Measurements from ENCODE around the gene G3BP1.
"Not testable (repeated sequence)": the region's sequence is repeated elsewhere in the genome, so short reads cannot be mapped to it uniquely, and the experiment has no call there.

The G3BP1 gene

DNA sequence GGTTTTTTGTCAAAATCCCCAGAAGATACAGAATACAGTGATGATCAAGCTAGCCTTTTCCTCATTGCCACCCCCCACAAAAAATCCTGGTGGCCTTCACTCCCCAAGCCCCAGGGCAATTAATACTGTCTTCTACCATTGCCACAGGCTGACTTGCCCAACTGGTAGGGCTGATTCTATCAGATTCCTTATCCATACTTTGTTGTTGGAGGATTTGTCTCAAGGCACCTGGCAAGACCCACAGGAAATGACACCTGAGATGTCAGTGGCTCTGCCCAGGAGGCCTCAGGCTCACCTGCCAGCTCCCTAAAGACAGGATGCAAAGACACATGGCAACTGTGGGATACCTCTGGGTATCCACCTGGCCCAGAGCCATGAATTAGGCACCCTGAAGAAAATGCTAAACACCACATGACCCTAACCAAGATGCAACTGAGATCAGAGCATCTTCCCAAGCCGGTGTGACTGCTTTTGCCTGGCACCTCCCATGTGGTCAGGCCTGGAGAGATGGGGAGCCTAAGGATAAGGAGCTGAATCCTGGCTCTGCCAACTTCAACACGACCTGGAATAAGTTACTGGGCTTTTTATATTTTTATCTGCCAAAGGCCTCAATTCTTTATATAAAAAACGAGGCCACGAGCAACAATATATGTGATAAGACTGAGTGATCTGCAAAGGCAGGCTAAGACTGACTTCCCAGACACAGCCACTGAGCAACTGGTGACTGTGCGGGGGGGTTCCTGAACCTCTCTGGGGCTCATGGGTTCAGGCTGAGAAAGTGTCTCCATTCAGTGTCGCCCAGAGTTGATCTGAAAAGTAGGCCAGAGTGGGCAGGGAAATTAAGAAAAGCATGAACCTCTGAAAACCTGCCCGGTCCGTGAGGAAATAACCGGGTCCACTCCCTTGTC is 14.3 kb upstream of the G3BP1 start:
- DNase-seq: no peak

DNA sequence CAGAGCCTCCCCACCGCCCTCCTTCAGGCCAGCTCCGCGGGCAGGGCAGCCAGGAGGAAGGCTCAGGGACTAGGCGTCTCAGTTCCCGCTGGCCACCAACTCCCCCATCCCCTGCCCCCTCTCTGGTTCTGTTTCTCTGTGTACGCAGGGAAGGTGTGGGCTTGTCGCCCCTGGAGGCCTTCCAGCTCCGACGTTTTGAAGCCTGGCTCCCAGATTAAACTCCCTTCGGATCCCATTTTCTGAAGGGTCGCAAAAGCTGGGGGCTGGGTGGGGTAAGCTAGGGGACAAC is 13.7 kb upstream of the G3BP1 start:
- DNase-seq: no peak

GRCh38 chr5:151758430-151759241 is 13.1 kb upstream of the G3BP1 start, which contains the start of gene ATOX1:
TSS of gene ATOX1 (minus strand) at chr5:151758631. CDS start at chr5:151758551, 80 bp downstream.
- DNase-seq: peak; percentile 78 to 88 (median 80)

- no peak for DNase-seq
These were observed 7.0 kb upstream of the G3BP1 start for GRCh38 chr5:151764801-151765200.

GRCh38 chr5:151766975-151767374 is 4.8 kb upstream of the G3BP1 start:
- DNase-seq: no peak

GRCh38 chr5:151770383-151771258 is 1.1 kb upstream of the G3BP1 start:
- peak; percentile 43 to 71 (median 58) for DNase-seq

- DNase-seq: peak in 3 of 4 experiments; percentile 28 to 36 (median 34)
These were observed 483 bp downstream of the G3BP1 start for GRCh38 chr5:151772029-151772845.

- DNase-seq: no peak
These were observed 1.2 kb downstream of the G3BP1 start for GRCh38 chr5:151772846-151773561.

GRCh38 chr5:151773951-151774350 is 2.2 kb downstream of the G3BP1 start:
- DNase-seq: no peak

- DNase-seq: no peak
These were observed 3.4 kb downstream of the G3BP1 start for GRCh38 chr5:151775025-151775606.

- DNase-seq: no peak
These were observed 7.9 kb downstream of the G3BP1 start for GRCh38 chr5:151779531-151780125.

GRCh38 chr5:151780348-151780747 is 8.6 kb downstream of the G3BP1 start:
- no peak for DNase-seq

DNA sequence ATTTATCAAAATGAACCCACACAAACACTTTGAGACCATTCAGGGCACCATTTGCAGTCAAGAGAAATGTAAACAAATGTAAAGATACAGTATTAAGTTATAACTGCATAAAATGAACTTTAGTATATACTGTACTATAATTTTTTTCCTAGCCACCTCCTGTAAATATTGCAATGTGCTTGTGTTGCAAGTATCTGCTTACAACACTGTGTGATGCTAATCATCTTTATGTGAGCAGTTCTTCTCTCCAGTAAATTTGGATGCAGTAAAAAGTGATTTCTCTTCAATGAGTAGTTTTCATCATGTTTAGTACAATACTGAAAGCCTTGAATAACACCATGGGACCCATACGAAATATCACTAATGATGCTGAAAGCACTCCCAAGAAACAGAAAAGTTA is 9.4 kb downstream of the G3BP1 start:
- no peak for DNase-seq

GRCh38 chr5:151783664-151784063 is 11.9 kb downstream of the G3BP1 start:
- DNase-seq: not testable (repeated sequence)

DNA sequence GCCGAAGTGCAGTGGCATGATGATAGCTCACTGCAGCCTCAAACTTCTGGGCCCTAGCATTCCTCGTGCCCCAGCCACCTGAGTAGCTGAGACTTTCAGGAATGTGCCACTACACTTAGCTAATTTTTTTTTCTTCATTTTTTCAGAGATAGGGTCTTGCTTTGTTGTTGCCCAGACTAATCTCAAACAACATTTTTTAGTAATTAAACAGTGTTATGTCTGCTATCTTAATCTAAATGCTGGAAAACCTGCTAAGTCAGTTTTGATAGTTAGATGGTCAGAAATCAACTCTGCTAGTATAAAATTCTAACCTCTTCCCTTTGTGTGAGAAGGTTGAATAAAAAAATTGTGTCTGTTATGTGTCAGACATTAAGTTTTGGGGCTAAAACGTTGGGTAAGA is 12.4 kb downstream of the G3BP1 start:
- DNase-seq: no peak

DNA sequence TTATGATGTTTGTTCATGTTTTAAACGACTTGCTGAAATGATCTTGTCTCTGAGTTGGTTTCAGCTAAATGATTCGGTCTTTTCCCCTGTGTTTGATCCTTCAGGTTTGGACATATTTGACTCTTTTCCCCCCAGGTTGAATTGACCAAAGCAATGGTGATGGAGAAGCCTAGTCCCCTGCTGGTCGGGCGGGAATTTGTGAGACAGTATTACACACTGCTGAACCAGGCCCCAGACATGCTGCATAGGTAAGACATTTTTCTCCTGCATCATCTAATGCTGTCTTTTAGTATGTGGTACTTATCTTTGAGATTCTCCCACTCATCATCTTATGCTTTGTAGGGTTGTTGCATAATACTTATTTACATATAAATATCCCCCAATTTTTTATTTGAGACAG is 14.7 kb downstream of the G3BP1 start:
- DNase-seq: no peak

- DNase-seq: no peak
These were observed 16.1 kb downstream of the G3BP1 start for GRCh38 chr5:151787817-151788216.

DNA sequence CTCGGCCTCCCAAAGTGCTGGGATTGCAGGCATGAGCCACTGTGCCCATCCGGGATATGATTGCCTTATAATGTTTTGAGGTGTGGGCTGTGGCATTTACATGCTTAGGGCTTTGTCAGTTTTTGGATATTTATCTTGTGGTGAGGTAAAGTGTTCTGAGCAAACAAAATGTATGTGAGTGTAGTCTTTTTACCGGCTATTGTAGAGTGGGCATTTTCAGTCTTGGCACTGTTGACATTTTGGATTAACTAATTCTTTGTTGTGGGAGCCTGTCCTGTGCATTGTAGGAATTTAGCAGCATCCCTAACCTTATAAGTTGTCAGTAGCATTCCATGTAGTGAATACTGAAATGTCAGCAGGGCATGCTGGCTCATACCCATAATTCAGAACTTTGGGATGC is 21.6 kb downstream of the G3BP1 start:
- DNase-seq: no peak

DNA sequence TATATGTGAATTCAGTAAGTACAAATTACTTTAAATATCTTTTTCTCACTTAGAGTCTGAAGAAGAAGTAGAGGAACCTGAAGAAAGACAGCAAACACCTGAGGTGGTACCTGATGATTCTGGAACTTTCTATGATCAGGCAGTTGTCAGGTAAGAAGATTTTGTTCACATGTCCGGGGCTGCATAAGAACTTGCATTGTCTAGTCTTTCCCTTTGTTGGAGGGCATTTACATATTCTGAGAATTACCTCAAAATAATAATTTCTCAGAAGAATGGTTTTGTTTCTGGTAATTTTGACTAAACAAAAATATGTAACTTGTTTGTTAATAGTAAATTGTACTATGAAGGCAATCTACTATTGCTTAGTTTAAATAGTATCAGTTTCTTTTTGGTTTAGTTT is 23.7 kb downstream of the G3BP1 start:
- DNase-seq: no peak

DNA sequence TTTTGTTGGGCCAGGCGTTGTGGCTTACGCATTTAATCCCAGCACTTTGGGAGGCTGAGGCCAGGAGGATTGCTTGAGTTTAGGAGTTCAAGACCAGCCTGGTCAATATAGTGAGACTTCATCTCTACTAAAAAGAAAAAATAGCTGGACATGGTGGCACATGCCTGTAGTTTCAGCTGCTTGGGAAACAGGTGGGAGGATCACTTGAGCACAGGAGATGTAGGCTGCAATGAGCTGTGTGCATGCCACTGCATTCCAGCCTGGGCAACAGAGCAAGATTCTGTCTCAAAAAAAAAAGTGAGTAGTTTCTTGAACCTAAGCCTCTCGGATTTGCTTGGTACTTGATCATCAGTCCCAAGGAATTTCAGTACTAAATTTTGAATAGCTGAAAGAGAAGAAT is 26.9 kb downstream of the G3BP1 start:
- DNase-seq: no peak

DNA sequence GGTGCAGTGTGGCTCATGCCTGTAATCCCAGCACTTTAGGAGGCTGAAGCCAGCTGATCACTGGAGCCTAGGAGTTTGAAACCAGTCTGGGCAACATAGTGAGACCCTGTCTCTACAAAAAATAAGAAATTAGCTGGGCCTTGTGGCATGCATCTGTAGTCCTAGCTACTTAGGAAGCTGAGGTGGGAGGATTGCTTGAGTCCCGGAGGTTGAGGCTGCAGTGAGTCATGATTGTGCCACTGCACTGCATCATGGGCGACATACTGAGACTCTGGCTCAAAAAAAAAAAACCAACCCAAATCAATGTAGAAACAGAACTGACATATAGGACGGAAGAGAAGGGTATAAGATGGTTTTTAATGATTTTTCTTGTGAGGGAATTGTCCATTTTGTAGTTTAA is 27.7 kb downstream of the G3BP1 start:
- DNase-seq: no peak

Measured in activated naive CD4-positive, alpha-beta T cell (primary cell).